DMS79 (cell line): Measurements from ENCODE around the gene PPP2R3A.
"Not testable (repeated sequence)": the region's sequence is repeated elsewhere in the genome, so short reads cannot be mapped to it uniquely, and the experiment has no call there.

Experiments used
- DNase-seq: peaks from one replicate; lab custom pipeline; 2025; lab: John Stamatoyannopoulos, UW

PPP2R3A gene

DNA sequence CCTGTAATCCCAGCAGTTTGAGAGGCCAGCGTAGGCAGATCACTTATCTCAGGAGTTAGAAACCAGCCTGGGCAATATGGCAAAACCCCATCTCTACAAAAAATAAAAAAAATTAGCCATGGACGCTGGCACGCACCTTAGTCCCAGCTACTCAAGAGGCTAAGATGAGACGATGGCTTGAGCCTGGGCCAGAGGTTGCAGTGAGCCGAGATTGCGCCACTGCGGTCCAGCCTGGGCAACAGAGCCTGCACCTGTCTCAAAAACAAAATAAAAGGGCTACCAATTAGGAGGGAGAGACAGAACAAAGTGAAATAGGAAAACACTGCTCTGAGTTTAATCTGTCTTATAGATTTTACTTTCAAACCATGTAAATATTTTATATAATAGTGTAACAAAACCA, 196.8 kb downstream of the PPP2R3A start:
- no peak for DNase-seq

DNA sequence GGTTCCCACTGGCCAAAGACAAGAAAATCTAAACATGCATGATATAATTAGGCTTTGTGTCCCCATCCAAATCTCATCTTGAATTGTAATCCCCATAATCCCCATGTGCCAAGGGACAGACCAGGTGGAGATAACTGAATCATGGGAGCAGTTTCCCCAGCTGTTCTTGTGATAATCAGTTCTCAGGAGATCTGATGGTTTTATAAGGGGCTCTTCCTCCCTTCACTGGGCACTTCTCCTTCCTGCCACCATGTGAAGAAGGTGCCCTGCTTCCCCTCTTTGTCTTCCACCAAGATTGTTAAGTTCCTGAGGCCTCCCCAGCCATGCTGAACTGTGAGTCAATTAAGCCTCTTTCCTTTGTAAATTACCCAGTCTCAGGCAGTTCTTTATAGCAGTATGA, 198.1 kb downstream of the PPP2R3A start:
- not testable (repeated sequence) for DNase-seq

DNA sequence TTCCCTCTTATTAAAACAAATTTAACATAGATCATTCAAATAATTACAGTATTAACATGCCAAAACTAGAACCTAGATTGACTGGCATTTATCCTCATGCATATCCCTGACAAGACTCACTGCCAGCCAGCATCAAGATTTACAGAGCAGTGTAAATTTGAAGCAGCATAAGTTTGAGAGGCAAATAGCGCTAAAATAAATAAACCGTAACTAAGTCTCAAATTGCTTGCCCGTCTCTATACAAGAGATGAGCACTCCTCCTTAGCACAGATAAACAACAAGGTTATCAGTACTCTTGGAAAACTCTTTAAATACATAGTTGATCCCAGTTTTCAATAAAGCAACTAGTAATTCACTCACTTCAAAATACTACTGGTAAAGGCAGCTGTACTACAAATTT, 201.0 kb downstream of the PPP2R3A start:
- no peak for DNase-seq

DNA sequence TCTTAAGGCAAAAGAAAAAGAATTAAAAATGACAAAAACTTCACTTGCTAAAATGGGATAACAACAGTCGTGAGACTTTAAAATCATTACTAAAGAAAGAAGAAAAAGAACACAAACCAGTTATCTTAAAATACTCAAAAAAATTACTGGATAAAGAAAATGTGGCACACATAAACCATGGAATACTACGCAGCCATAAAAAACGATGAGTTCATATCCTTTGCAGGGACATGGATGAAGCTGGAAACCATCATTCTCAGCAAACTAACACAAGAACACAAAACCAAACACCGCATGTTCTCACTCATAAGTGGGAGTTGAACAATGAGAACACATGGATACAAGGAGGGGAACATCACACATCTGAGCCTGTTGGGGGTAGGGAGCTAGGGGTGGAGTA, 202.7 kb downstream of the PPP2R3A start:
- not testable (repeated sequence) for DNase-seq

DNA sequence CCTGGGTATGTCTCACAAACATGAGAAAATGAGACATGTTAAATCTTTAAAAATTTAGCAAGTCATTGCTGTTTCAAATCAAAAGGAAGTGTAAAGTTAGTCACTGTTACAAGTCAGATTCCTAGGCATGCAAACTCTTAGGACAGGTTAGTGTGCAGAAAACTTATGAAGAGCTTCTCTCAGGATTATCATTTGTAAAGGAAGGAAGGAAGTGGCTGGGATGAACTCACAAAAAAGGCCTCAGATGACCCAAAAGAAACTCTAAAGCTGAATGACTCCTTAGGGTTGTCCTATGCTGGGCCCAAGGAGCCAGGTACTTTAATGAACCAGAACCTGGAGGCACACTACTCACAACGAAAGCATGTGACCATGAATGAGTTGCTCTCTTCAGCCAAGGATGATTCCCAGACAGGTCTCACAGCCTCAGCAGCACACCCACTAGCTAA, 205.6 kb downstream of the PPP2R3A start:
- DNase-seq: no peak

DNA sequence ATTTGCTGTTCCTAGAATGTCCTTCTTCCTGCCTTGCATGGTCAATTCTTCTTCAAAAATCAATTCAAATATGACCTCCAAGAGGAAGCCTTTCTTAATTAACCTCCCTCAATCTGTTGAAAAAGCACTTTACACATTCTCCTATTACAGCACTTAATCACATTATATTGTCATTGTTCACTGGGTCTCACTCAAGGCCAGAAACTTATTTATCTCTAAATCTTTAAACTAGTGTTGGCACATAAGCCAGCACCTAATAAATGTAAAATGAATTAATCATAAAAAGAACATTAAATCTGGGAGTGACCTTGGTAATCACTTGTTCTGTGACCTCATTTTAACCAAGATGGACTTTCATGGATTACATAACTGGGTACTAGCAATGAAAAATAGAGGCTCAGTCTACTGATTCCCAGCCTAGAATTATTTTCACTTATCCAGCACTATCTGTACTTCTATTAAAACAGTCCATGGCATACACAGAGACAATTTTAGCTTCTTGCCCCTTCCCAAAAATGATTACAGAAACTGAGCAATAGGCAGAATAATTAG, 208.5 kb downstream of the PPP2R3A start:
- no peak for DNase-seq

DNA sequence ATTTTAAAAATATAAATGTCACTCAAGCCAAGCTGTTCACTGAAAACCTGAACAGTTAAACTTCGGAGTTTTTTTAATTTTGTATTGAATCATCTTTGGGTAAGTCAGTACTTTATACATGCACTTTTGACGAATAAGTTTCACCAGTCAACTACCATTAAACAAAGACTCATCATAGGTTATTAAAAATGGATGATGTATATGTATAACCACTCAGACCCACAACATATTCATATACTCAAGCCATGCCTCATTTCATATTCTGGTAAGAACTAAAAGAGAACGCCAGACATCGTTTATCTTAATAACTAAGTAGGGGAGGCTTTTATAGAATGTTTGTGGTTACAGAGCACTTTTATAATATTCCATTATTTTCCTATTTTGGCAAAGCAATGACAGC, 212.3 kb downstream of the PPP2R3A start:
- no peak for DNase-seq

DNA sequence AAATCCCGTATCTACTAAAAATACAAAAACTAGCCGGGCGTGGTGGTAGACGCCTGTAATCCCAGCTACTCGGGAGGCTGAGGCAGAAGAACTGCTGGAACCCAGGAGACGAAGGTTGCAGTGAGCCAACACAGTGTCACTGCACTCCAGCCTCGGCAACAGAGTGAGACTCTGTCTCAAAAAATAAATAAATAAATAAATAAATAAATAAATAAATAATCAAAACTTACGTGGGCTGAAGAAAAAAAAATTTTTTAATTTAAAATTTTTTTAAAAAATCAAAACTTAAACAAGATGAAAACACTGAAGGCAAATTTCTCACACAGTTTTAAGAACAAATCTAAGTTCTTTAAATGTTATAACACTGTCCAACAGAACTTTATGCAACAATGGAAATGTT, 216.2 kb downstream of the PPP2R3A start:
- DNase-seq: no peak

DNA sequence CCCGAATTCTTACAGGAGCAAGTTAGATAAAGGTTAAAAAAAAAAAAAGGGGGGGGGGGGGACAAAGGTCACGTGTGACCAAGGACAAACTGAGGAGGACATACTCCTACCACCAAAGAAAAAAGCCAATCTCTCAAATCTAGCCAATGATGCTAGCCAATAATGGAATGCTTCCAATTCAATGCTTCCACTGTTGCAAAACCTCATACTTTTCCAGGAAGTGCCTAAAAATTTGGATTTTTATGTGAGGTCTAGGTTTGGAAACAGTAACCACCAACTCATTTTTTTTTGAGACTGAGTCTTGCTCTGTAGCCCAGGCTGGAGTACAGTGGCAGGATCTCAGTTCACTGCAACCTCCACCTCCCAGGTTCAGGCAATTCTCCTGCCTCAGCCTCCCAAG, 219.2 kb downstream of the PPP2R3A start:
- no peak for DNase-seq

DNA sequence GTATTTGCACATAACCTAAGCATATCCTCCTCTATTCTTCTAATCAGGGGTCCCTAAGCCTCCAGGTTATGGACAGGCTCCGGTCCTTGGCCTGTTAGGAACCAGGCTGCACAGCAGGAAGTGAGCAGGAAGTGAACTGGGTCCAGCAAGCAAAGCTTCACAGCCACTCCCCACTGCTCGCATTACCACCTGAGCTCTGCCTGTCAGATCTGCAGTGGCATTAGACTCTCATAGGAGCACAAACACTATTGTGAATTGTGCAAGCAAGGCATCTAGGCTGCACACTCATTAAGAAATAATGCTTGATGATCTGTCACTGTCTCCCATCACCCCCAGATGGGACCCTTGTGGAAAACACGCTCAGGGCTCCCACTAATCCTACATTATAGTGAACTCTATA, 220.8 kb downstream of the PPP2R3A start:
- DNase-seq: no peak

DNA sequence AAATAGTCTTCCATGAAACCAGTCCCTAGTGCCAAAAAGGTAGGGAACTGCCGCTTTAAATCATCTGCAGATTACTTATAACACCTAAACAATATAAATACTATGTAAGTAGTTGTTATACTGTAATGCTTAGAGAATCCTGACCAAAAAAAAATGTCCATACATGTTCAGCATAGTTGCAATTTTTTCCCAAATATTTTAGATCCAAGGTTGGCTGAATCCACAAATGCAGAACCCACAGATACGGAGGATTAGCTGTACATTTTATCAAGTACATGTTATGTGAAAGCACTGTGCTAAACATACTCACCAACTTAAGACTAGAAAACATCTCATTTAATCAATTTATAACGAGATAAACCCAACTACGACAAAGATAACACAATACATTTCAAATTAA, 221.3 kb downstream of the PPP2R3A start:
- no peak for DNase-seq

DNA sequence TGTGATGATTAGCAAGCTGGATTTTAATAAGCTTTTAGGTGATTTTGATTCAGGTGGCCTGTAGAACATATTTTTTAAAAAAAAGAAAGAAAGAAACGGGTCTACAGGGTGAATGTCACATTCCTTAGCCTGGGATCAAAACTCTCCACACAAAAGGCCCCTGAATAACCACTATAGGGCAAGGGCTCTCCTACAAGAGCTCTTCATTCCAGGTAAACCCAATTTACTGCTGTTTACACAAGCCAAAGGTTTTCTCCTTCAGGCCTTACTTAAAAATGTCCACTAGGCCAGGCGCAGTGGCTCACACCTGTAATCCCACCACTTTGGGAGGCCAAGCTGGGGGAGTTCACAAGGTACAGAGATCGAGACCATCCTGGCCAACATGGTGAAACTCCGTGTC, 222.3 kb downstream of the PPP2R3A start:
- no peak for DNase-seq

DNA sequence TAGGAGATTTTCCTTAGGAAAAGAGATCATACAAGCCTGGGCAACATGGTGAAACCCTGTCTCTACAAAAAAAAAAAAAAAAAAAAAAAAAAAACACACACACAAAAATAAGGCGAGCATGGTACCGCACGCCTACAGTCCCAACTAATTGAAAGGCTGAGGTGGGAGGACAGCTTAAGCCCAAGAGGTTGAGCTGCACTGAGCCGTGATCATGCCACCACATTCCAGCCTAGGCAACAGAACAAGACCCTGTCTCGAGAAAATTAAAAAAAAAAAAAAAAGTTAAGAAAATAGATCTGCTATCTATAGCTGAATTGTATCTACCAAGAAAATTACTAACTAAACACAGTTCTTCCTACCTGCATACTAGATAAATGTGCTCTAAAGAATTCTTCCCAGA, 223.5 kb downstream of the PPP2R3A start:
- DNase-seq: no peak

DNA sequence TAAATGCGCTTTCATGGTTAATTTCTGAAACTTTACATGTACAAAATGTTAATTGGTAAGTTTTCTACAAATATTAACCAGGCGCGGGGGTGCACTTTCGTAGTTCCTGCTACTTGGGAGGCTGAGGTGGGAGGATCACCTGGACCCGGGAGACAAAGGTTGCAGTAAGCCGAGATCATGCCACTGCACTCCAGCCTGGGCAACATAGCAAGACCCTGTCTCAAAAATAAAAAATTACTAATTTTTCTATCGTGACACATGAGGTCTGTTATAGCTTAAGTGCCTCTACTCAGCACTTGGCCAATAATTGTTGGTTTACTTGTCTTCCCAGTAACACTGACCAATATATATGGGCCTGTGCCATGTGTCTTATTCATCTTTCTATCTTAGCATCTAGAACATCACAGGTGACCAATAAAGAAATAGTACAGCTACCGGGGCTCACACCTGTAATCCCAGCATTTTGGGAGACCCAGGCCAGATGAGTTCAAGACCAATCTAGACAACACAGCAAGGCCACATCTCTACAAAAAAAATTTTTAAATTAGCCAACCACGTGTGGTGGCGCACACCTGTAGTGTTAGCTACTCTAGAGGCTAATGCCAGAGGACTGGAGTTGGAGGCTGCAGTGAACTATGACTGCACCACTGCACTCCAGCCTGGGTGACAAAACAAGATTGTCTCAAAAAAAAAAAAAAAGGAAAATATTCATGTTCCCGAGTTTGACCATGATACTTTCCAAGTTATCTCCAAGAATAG, 224.5 kb downstream of the PPP2R3A start:
- DNase-seq: no peak

DNA sequence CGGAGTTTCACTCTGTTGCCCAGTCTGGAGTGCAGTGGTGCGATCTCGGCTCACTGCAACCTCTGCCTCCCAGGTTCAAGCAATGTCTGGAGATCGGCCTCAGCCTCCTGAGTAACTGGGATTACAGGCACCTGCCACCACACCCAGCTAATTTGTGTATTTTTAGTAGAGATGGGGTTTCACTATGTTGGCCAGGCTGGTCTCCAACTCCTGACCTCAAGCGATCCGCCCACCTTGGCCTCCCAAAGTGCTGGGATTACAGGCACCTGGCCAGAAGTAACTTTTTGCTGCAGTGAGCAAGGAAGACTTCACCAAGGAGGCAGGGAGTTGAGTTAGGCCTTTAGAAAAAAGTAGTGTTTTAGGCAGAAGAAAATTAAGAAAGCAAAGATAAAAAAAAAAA, 226.7 kb downstream of the PPP2R3A start:
- not testable (repeated sequence) for DNase-seq

DNA sequence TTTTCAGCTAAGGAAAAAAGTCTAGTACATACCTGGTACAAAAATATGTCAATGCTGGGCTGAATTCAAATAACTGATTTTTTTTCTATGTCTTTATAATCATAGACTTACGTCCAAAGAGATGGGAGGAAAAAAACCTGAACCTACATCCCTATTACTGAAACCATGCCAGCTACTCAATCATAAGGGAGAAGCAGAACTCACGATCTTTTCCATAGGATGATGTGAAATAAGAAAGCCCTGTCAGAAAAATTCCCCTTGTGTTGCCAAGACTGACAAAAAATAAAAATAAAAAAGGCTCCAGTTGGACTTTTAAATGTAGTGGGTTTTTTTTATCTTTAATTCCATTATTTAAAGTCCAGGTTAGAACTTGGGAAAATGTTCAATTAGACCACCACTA, 227.3 kb downstream of the PPP2R3A start:
- DNase-seq: no peak

DNA sequence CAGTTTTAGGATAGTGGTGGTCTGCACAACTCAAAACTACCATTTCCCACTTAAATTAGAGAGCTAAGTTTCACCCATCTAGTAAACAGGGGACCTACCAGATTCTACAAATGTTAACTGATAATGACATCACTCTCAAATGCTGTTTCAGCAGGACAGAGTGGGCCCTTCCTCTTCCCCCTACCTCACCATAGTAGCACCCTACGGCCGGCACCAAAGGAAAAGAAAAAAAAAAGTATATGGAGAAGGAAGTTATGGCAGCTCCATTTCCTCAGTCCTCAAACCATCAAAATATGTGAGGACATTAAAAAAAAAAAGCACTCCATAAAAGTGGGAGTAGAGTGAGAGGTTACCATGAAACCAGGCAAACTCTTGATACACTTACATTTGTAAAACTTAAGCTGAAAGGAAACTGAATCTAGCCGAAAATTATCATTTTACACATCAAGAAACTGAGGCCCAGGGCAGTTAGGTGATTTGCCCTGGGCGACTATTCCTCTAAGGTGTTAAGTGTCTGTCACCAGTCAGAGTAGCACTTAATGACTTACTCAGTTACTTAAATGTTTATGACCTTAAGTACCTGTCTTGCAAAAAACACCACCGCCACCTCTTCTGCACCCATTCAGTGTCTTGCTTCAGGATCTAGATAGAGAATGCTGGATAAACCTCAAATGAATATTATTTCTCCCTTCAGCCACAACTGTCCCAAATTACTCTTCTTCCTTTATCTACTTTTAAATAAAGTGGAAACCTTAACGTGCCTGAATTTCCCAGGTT, 227.9 kb downstream of the PPP2R3A start:
- peak; percentile 22 for DNase-seq

DNA sequence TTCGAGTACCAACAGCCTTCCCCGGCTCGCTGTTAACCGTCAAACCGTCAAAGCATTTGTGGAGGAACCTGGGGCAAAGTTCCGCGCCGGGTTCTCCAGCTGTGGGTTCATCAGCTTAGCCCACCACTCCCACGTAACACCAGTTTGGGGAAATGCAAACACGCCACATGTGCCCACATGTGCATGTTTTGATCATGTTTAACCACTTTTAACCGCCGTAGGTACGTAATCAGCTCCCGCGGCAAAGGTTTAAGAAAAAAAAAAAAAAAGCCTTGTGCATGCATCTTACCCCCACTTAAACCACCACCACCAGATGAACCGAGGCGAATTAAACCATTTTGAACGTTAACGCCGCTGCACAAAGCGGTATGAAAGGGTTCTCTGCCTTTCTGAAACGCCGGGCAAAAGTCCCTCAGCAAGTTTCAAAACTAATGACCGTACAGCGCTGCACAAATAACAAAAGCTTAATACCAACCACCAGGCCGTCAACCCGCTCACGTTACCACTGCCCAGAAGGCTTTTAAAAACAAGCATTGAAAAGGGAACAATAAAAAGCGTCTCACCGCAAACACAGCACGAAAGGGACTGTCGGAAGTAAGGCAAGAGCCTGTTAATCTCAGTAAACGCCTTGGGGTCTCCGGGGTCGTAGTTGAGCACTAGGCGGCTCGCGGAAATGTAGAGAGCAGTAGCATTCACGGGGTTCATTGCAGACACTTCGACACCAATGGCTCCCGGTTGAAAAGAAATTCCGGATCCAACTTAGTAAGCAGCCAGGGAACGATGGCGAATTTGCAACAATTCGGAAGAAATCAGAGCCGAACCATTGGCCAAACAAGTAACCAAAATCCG, 229.1 kb downstream of the PPP2R3A start:
- no peak for DNase-seq

DNA sequence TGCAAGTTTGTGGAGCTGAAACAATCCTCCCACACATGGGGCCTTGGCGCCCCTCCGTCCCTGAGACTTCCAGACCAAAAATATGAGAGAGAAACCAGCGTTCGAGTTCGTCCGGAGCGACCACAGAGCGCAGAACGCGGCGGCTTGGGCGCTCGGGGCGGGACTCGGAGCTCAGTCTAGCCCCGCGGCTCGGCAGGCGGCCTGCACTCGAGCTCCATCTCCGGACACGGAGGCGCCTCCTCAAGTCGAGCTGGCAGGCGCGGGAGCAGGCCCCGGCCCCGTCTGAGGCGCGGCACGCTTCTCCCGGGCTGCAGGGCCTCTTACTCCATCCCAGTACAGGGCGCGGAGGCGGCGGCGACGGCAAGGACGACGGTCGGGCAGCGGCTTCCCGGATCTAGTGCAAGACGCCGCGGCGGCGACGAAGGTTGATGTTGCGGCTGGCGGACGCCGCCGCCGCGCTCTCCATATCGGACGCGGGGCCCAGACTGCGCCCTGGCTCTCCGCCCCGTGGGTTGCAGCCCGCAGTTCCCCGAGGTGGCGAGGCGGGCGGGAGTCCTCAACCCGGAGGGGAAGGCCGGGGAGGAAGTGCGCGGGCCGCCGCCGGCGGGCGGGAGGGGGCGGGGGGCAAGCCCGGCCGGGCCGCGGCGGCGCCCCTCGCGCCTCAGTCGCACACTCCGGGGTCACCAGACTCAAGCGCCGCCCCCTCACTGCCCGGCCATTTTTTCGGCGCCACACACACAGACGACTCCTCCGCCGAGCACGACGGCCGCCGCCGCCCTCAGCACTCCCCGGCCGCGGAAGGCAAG, 229.9 kb downstream of the PPP2R3A start:
- DNase-seq: peak; percentile 62

DNA sequence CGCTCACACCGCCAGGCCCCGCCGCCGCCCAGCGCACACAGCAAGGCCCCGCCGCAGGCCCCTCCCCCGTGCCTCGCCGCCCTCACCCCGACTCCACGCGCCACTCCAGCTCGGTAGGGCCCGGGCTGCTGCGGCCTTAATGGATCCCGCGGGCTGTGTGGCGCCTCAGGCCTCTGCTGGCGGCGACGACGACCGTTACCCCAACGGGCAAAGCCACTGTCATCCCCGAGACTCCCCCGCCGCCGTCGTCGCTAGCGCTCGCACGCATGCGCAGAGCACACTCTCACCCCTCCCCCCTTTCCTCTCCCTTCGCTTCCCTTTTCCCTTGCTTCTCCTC, 230.5 kb downstream of the PPP2R3A start, which contains the start of gene MSL2:
TSS of gene MSL2 (minus strand) at position 272 of the 337 bp plus-strand sequence. CDS start 1,222 bp downstream, outside the sequence.
- no peak for DNase-seq

DNA sequence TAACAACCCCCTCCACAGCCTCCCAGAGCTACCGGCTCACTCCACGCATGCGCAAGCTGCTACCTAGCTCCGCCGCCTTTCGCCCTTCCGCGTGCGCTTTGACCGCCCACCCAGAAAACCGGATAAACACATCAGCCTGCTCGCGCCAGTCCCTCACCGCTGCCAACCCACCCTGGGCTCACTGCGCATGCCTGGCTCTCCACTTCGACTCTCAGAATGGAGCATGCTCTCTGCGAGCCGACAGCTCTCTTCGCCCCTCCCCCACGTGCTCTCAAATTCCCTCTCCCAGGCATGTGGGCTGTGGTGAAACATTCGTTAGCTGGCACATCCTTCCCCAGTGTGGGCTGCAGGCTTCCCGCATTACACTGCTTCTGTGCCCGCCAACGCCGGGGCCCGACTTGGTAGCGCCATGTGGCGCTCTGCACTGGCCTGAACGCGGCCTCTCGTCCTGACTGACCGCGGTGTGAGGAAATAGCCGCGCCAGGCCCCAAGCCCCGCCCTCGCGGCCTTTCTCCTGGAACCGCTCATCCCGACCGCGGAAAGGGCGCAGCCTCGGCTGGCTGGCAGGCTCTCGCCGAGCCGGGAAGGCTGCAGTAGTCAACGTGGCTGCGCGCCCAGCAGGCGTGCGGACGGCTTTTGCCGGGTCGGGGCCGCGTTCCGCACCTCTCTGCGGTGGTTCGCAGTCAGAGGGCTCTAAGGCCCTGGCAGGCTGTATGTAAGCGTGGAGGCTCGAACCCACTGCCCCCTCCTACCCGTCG, 231.1 kb downstream of the PPP2R3A start:
- peak; percentile 98 for DNase-seq
